Measurements from ENCODE around the gene NMT2. TPM values are rescaled to one million over a fixed set of nuclear protein-coding genes. Genes with fewer than 3 reads are reported as not detected.

Gene NMT2
- total RNA-seq, result 63.5 and 84.2 TPM in 2 replicates

- no peak for DNase-seq (ENCODE audit: low read depth)
- peak; percentile 26 for TF ChIP-seq CTCF (IDR thresholded peaks at IDR 0.05; ENCODE audit: insufficient read depth, low read depth, low read length)
- H3K4me3 ChIP-seq (ENCODE audit: low read depth, low read length), result peak within 1 kb of the TSS; percentile 79
These were observed at the start of gene NMT2 for GRCh38 chr10:15168291-15168785. Gene NMT2, minus strand, starts transcription at chr10:15168693. Its CDS starts 81 bp downstream, at chr10:15168612.

GRCh38 chr10:15216700-15217099, 48.2 kb upstream of the NMT2 start:
- TF ChIP-seq CTCF (IDR thresholded peaks at IDR 0.05; ENCODE audit: insufficient read depth, low read depth, low read length), result no peak
- no peak overlapping the region for H3K4me3 ChIP-seq (ENCODE audit: low read depth, low read length)
- no peak for DNase-seq (ENCODE audit: low read depth)

- H3K4me3 ChIP-seq (ENCODE audit: low read depth, low read length), result no peak overlapping the region
- no peak for DNase-seq (ENCODE audit: low read depth)
- TF ChIP-seq CTCF (IDR thresholded peaks at IDR 0.05; ENCODE audit: insufficient read depth, low read depth, low read length), result no peak
These were observed 45.7 kb upstream of the NMT2 start for GRCh38 chr10:15214237-15214636.

- no peak for TF ChIP-seq CTCF (IDR thresholded peaks at IDR 0.05; ENCODE audit: insufficient read depth, low read depth, low read length)
- no peak for DNase-seq (ENCODE audit: low read depth)
These were observed 45.0 kb upstream of the NMT2 start for GRCh38 chr10:15213461-15213861.

GRCh38 chr10:15211464-15211979, 43.0 kb upstream of the NMT2 start:
- DNase-seq (ENCODE audit: low read depth), result peak; percentile 42
- no peak for TF ChIP-seq CTCF (IDR thresholded peaks at IDR 0.05; ENCODE audit: insufficient read depth, low read depth, low read length)
- no peak overlapping the region for H3K4me3 ChIP-seq (ENCODE audit: low read depth, low read length)

More at GRCh38 chr10:15213461-15213861, 45.0 kb upstream of the NMT2 start:
- H3K4me3 ChIP-seq (ENCODE audit: low read depth, low read length), result no peak overlapping the region

- H3K4me3 ChIP-seq (ENCODE audit: low read depth, low read length), result no peak overlapping the region
- TF ChIP-seq CTCF (IDR thresholded peaks at IDR 0.05; ENCODE audit: insufficient read depth, low read depth, low read length), result no peak
- no peak for DNase-seq (ENCODE audit: low read depth)
These were observed 42.0 kb upstream of the NMT2 start for GRCh38 chr10:15210521-15210920.

Data from fibroblast of villous mesenchyme (primary cell).